HFFc6 (cell line): ENCODE data around the gene C2orf66. TPM values are rescaled to one million over a fixed set of nuclear protein-coding genes. Genes with fewer than 3 reads are reported as not detected.

Experiments
- DNase-seq: peaks from one replicate; pipeline ENCODE4 v3.0.0-alpha.2; 2018
- H3K27ac Mint-ChIP-seq: 2 replicates; pipeline ENCODE4 v1.8.0; 2020; ENCODE audit warnings: mild to moderate bottlenecking, mixed read lengths
- H3K27me3 Mint-ChIP-seq: 2 replicates; pipeline ENCODE4 v1.8.0; 2021; ENCODE audit warnings: mild to moderate bottlenecking, moderate library complexity, mixed read lengths; ENCODE audit not compliant: insufficient read depth
- H3K36me3 Mint-ChIP-seq: 2 replicates; pipeline ENCODE4 v1.8.0; 2021; ENCODE audit warnings: low read depth, mixed read lengths
- H3K4me1 Mint-ChIP-seq: 2 replicates; pipeline ENCODE4 v1.8.0; 2020; ENCODE audit warnings: low read depth, mixed read lengths
- H3K4me3 Mint-ChIP-seq: 2 replicates; pipeline ENCODE4 v1.8.0; 2020; ENCODE audit warnings: mild to moderate bottlenecking, moderate library complexity, mixed read lengths
- H3K9me3 Mint-ChIP-seq: 2 replicates; pipeline ENCODE4 v1.8.0; 2020; ENCODE audit warnings: mild to moderate bottlenecking, mixed read lengths
- CTCF ChIP-seq: fragments of 200-600 bp; sonication (generic); IDR thresholded peaks from 2 replicates; pipeline ENCODE4 v1.5.0; 2021; ENCODE audit warnings: antibody characterized with exemption, mild to moderate bottlenecking
- total RNA-seq, 6 experiments: library from RNA; stranded (reverse); fragmentation: NEBNext Ultra II Directional; extraction: Animal tissue kit (Norgen Biotek cat#: 25700); gene quantifications; 2 replicates in 1 of 6; 3 replicates in 5 of 6; pipeline ENCODE4 v1.2.3, GENCODE V29; 2021

The C2orf66 gene
- total RNA-seq, 6 experiments from 2014 or later, result 0.09 TPM; not detected in 5

DNA sequence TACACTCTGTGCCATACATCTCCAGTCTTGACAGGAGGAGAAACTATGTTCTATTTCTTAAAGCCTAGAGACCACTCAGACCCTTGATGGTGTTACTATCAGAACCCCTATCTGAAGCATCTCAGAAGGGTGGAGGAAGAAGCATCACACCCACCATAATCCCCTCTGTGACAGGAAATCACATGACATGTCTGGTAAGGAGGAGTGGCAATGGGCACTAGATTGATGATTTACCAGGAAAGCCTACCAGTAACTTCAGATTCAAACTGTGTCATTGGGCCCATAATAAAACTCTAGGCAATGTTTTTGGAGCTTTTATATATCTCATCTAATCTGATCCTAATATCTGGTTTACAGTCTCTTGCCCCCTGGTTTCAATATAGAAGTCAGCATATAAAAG lies 37.1 kb upstream of the C2orf66 start:
- TF ChIP-seq CTCF, result no peak
- Mint-ChIP-seq H3K27ac (no peak overlapping the region), H3K9me3 (no peaks in the 10 kb centered on the region), H3K36me3 (peaks cover under 1% of the 10 kb centered on the region; the same call in 1 of the 2 replicates), H3K4me3 (no peak overlapping the region), H3K27me3 (no peaks in the 10 kb centered on the region), H3K4me1 (no peaks in the 10 kb centered on the region)
- no peak for DNase-seq

DNA sequence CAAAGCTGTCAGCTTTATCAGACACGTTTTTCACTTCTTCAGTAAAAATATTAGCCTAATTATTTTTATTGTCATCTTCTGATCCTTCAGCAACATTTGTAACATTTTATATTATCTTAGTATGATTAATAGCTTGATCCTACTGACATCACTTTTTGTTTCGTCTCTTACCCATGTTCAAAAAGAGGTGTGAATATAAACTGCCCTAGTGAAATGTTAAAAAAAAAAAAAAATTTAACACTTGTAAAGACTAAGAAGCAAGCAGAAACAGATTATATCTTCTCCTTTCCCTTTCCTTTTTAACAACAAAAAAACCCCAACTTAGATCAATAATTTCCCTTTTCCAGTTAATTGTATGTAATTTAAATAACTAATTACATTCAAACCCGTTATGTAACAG lies 36.2 kb upstream of the C2orf66 start:
- TF ChIP-seq CTCF, result no peak
- no peak overlapping the region for H3K4me3 Mint-ChIP-seq
- H3K36me3 Mint-ChIP-seq, result peaks cover 6% of the 10 kb centered on the region; the same call in 1 of the 2 replicates
- H3K27ac Mint-ChIP-seq, result no peak overlapping the region
- peaks cover 3% of the 10 kb centered on the region; the same call in 1 of the 2 replicates for H3K4me1 Mint-ChIP-seq
- no peaks in the 10 kb centered on the region for H3K9me3 Mint-ChIP-seq
- H3K27me3 Mint-ChIP-seq, result no peaks in the 10 kb centered on the region
- no peak for DNase-seq

GRCh38 chr2:196840171-196840570 lies 31.0 kb upstream of the C2orf66 start:
- peak; percentile 7 for DNase-seq
- Mint-ChIP-seq H3K4me3 (no peak overlapping the region), H3K27me3 (no peaks in the 10 kb centered on the region), H3K9me3 (no peaks in the 10 kb centered on the region), H3K27ac (no peak overlapping the region), H3K4me1 (peaks cover 22% of the 10 kb centered on the region), H3K36me3 (peaks cover 9% of the 10 kb centered on the region; the same call in 1 of the 2 replicates)
- TF ChIP-seq CTCF, result no peak

- Mint-ChIP-seq H3K4me1 (peaks cover 22% of the 10 kb centered on the region), H3K4me3 (no peak overlapping the region), H3K9me3 (no peaks in the 10 kb centered on the region), H3K36me3 (peaks cover 9% of the 10 kb centered on the region; the same call in 1 of the 2 replicates), H3K27ac (no peak overlapping the region), H3K27me3 (no peaks in the 10 kb centered on the region)
- no peak for TF ChIP-seq CTCF
- DNase-seq, result no peak
Observed at GRCh38 chr2:196839574-196839973, 30.4 kb upstream of the C2orf66 start.

DNA sequence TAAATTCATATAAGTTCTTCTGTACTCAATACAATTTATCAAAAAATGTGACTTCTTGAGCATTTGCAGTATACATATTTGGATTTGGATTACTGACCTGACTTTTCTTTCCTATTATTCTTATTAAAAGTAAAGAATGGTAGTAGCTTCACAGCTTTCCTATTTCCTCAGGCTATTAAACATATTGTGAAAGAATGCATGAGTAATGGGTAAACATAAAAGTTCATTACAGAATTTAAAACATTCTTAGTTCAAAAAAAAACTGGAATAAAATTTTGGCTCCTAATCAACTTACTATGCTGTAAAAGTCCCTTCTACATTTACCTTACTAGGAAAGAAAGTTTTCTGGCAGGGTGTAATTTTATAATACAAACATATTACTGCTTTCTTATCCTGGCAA lies 27.3 kb upstream of the C2orf66 start:
- H3K4me3 Mint-ChIP-seq, result no peak overlapping the region
- peak overlapping the region; percentile 35; the same call in 1 of the 2 replicates for H3K27ac Mint-ChIP-seq
- no peaks in the 10 kb centered on the region; the same call in 1 of the 2 replicates for H3K27me3 Mint-ChIP-seq
- H3K9me3 Mint-ChIP-seq, result no peaks in the 10 kb centered on the region
- peaks cover 22% of the 10 kb centered on the region for H3K4me1 Mint-ChIP-seq
- peak; percentile 30 for DNase-seq
- no peak for TF ChIP-seq CTCF
- H3K36me3 Mint-ChIP-seq, result peaks cover 9% of the 10 kb centered on the region

DNA sequence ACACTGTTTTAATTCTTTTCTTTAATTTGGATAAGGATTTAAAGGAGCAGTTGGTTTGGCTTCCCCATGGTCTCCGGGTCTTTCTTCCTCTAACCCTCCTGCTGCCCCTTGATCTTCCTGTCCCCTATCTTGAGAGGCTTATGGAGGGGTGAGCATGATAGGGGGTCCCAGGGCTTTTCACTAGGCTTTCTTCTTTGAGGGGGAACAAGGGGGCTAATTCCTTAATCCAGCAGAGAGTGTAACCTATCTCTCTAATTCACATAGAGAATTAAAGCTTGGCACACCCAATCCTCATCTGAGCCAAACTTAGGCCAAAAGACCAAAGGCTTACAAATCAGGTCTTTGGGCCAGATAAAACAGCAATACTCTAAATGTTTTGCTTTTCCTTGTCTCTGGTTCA lies 21.5 kb upstream of the C2orf66 start:
- H3K27ac Mint-ChIP-seq, result no peak overlapping the region

More for the DNA sequence above, 21.5 kb upstream of the C2orf66 start:
- Mint-ChIP-seq H3K36me3 (no peaks in the 10 kb centered on the region; the same call in 1 of the 2 replicates), H3K4me3 (no peak overlapping the region), H3K9me3 (no peaks in the 10 kb centered on the region), H3K4me1 (peaks cover 14% of the 10 kb centered on the region), H3K27me3 (no peaks in the 10 kb centered on the region; the same call in 1 of the 2 replicates)
- DNase-seq, result no peak
- TF ChIP-seq CTCF, result no peak
